ENCODE results near the gene MRPL38. TPM values are rescaled to one million over a fixed set of nuclear protein-coding genes. Genes with fewer than 3 reads are reported as not detected.

MRPL38 gene
- total RNA-seq, 1 experiment from 2014 or later: 146 TPM

- POLR2A ChIA-PET: interaction anchor here (0.6 kb wide), 1 partner anchor 37 kb away, joined by 8 read pairs; no protein-coding TSS in a partner anchor
- no peaks in the 10 kb centered on the region for H3K27me3 Mint-ChIP-seq (ENCODE audit: low read depth)
Measured at GRCh38 chr17:75917141-75917916, 12.6 kb upstream of the MRPL38 start.

More at GRCh38 chr17:75917141-75917916, 12.6 kb upstream of the MRPL38 start:
- CTCF ChIA-PET: interaction anchor here (0.6 to 7.4 kb wide), 5 partner anchors 10 to 164 kb away, joined by 3 to 53 read pairs (median 3); partner anchors contain the start of gene MRPL38
- TF ChIP-seq ZBTB21 (CRISPR knock-in tag; IDR thresholded peaks at IDR 0.05; ENCODE audit: borderline replicate concordance) (no peak), ELF4 (CRISPR knock-in tag; IDR thresholded peaks at IDR 0.05; ENCODE audit: low read depth) (no peak), PRRX2 (CRISPR knock-in tag; IDR thresholded peaks at IDR 0.05) (no peak), TEAD4 (CRISPR knock-in tag; IDR thresholded peaks at IDR 0.05) (no peak), PRDM15 (CRISPR knock-in tag; IDR thresholded peaks at IDR 0.05) (no peak), PREB (CRISPR knock-in tag; IDR thresholded peaks at IDR 0.05; ENCODE audit: borderline replicate concordance) (no peak), SOX15 (CRISPR knock-in tag; IDR thresholded peaks at IDR 0.05) (no peak), ZNF512 (CRISPR knock-in tag; IDR thresholded peaks at IDR 0.05; ENCODE audit: borderline replicate concordance) (no peak), NR1H2 (CRISPR knock-in tag; IDR thresholded peaks at IDR 0.05) (no peak), GABPB1 (CRISPR knock-in tag; IDR thresholded peaks at IDR 0.05) (no peak), CREM (CRISPR knock-in tag; IDR thresholded peaks at IDR 0.05) (no peak), KAT7 (CRISPR knock-in tag; IDR thresholded peaks at IDR 0.05; ENCODE audit: borderline replicate concordance) (no peak), ZNF532 (CRISPR knock-in tag; IDR thresholded peaks at IDR 0.05; ENCODE audit: borderline replicate concordance) (no peak)
- TF ChIP-seq, protein P1, sequence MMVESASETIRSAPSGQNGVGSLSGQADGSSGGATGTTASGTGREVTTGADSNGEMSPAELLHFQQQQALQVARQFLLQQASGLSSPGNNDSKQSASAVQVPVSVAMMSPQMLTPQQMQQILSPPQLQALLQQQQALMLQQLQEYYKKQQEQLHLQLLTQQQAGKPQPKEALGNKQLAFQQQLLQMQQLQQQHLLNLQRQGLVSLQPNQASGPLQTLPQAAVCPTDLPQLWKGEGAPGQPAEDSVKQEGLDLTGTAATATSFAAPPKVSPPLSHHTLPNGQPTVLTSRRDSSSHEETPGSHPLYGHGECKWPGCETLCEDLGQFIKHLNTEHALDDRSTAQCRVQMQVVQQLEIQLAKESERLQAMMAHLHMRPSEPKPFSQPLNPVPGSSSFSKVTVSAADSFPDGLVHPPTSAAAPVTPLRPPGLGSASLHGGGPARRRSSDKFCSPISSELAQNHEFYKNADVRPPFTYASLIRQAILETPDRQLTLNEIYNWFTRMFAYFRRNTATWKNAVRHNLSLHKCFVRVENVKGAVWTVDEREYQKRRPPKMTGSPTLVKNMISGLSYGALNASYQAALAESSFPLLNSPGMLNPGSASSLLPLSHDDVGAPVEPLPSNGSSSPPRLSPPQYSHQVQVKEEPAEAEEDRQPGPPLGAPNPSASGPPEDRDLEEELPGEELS (CRISPR knock-in tag; IDR thresholded peaks at IDR 0.05): no peak
- Mint-ChIP-seq H3K4me3 (no peak overlapping the region), H3K36me3 (peaks cover 8% of the 10 kb centered on the region), H3K4me1 (no peaks in the 10 kb centered on the region), H3K9me3 (no peaks in the 10 kb centered on the region), H3K27ac (no peak overlapping the region; the same call in 1 of the 2 replicates)
- ATAC-seq (no peak), DNase-seq (ENCODE audit: low spot score) (no peak)
